CMK (cell line): ENCODE measurements around the gene PIP5KL1.

Source experiments
- DNase-seq: peaks from one replicate; pipeline ENCODE4 v3.0.0-alpha.2; 2010; ENCODE audit warnings: low read depth

Gene PIP5KL1

DNA sequence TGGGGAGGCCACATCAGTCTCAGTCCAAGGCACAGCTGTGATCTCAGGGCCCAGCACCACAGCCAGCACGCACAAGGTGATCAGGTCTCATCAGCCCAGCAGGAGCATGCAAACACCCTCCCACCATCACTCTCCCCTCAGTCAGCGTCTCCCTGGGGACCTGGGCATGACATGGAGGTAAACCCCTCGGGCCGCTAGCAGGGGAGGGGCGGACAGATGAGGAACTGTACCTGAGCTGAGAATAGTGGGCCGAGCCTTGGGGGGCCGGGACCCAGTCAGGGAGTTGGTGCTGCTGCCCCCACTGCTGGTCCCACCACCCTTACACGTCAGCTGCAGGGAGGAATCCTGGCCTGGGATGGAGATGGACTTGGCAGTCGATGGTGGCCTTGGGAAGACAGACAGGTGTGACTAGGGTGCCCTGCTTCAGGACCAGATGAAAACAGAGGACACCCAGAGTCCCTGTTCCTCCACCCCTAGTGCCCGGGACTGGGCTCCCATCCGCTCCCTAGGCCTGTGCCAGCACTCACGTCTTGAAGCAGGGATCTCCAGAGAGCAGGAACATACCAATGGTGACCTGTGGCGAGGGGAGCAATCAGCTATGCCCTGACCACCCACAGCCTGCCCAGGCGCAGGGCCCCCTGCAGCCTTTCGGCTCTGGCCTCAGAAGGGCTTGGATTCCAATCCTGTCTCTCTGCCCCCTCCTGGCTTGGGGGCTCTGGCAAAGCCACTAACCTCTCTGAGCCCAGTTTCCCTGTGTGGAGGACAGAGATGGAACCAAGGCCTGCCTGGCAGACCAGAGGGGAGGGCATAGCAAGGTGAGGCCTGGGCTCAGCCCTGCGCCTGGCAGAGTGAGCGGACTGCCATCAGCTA is 17.5 kb upstream of the PIP5KL1 start:
- DNase-seq, result no peak

DNA sequence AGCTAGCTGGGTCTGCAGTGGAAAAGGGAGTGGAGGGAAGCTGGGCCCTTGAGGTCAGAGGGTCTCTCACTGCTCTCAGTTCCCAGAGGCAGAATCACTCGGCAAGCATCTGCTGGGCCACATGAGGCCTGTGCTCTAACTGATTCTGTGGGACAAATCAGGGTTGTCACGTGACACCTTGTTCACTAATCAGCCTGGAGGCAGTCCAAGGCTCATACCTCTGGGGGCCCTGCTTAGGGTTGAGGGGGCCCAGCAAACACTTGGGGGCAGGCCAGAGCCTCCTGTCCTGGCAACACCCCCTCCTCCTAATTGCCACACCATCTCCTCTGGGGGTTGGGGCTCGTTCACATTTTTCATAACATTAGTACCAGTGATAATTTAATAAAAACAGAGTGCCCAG is 16.2 kb upstream of the PIP5KL1 start:
- DNase-seq, result no peak

DNA sequence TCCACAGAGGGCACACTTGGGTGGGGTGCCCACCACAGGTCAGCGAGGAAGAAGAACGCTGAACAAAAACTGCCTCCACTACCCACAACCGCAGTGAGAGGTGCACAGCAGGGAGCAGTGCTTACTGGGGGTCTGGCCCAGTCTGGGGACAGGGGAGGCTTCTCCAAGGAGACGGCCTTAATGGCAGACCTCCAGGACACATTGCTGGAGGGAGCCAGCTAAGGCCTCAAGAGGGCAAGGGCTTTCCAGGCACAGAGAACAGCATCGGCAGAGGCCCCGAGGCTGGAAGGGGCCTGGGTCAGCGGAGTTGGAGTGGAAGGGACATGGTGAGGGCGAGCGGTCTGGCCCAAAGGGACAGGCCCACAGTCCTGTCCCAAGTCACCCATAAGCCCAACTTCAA is 15.4 kb upstream of the PIP5KL1 start:
- DNase-seq, result no peak

DNA sequence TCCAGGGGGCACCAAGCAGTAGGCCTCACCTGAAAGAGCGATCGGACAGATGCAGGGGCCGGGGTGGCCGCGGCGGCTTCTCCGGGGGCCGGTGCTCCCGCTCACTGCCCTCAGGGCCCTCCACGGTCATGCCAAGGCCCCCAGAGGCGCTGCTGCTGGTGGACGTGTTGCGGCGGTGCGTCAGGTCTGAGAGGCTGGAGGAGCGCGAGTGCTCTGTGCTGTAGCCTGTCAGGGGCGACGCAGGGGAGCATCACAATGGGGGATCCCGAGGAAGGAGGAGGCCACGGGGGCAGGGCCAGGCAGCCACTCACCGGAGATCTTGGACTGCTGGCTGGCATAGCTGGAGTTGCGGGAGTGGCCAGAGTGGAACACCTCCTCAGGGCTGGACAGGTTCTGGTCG is 14.8 kb upstream of the PIP5KL1 start:
- DNase-seq, result no peak

DNA sequence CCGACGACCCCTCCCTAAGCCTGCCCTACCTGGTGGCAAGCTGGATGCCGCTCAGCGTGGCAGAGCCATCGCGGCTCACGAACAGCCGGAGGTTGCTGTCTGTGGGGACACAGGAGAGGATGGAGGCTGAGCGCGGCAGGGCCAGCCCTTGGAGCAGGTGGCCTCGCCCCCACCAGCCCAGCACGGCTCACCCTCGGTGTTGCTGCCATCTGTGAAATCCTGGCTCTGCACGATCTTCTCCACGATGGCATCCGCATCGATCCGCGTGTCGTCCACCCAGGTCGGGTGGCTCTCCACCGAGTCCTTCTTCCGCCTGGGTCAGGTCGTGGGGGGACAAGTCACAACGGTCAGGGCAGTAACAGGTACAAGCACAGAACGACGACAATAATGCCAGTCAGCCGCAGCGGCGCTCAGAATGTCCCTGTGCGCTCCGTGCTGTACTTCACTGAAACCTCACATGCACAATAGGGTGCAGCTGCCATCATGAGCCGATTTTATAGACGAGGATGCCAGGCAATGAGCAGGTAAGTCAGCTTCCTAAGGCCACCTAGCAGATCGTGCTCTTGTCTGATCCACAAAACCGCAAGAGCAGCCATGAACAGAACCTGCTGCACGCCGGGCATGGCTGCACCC is 14.1 kb upstream of the PIP5KL1 start:
- DNase-seq, result no peak

DNA sequence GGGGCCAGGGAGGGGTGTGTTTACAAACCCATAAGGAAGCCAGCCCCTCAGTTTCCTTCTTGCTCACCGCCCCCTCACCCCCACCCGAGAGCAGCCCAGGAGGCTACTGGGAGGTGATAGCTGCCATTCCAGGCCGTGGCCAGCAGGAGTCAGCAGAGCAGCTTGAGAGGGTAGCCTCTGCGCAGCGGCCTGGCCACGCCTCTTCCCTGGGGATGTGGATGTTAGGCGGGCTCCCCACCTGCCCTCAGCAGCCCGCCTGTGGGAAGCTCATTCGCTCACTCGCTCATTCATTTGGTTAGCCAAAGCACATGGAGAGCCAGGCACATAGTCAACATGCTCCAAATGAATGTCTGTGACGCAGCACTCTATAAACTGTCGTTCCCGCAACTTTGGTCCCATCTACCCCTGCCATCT is 13.2 kb upstream of the PIP5KL1 start:
- DNase-seq, result no peak

DNA sequence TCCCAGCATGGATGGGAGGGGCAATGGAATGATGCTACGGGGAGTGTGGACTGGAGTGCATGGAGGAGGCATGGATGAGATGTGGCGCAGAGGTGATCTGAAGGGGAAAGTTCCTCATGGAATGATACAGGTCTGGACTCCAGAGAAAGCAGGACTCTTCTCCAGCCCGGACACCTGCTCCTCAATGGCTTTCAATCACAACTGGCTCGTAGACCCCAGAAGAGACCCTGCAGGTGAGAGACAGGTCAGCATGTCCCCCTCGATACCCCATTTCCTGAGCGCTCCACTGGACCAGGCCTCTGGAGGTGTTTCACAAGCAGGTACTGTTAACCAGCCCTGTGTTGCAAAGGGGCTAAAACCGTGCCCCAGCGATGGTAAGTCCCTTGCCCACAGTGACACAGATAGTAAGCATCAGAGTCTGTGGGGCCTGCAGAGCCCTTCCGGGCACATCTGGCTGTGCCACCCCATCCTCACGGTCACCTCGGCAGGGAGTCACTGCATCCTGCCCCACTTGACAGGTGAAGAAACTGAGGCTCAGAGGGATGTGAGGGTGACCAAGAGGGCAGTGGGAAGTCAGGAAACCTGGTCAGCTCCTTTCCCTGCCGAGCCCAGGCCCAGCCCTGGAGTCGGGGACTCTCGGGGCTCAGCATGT is 12.6 kb upstream of the PIP5KL1 start:
- DNase-seq, result no peak

DNA sequence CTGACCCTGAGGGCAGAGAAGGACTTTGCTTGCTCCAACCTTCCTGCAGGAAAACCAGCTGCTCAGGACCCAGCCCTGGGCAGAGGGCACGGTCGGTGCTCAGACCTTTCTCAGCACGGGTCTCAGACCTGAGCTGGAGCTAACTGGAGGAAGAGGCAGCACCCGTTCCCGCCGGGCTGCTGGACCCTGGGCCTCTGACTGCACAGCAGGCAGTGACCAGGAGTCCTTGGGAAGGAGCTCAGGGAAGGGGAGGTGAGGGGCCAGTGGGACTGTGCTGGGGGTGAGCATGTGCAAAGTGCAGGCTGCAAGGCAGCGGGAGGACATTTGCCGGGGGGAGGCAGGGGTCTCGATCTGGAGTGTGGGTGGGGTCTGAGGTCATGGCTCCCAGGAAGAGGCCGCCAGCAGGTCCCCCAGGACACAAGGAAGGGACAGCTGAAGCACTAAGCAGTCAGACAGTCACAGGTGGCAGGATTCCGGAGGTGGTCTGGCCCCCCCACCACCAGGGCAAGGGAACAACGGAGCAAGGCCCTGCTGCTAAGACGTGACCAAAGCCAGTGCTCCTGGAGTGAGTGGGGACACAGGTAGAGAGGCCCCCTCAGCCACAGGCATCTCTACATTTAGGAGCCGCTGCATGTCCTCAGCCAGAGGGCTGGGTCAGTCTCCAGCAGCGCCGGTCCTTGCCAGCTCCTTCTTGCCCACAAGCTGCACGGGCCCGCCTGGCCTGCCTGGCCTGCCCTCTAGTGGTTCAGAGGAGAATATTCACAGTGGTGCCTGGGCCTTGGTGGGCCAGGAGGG is 11.8 kb upstream of the PIP5KL1 start:
- DNase-seq, result no peak

DNA sequence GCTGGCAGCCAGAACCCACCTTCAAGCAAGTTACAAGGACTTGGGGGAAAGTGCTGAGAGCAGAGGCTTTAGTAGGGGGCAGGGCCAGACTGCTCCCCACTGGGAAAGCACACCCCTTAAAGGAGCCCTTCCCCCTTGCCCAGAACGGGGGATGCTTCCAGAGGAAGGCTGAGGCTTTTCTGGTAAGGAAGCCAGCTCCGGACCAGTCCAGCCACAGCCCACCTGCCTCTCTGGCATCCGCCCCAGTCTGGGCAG is 11.3 kb upstream of the PIP5KL1 start:
- no peak for DNase-seq

DNA sequence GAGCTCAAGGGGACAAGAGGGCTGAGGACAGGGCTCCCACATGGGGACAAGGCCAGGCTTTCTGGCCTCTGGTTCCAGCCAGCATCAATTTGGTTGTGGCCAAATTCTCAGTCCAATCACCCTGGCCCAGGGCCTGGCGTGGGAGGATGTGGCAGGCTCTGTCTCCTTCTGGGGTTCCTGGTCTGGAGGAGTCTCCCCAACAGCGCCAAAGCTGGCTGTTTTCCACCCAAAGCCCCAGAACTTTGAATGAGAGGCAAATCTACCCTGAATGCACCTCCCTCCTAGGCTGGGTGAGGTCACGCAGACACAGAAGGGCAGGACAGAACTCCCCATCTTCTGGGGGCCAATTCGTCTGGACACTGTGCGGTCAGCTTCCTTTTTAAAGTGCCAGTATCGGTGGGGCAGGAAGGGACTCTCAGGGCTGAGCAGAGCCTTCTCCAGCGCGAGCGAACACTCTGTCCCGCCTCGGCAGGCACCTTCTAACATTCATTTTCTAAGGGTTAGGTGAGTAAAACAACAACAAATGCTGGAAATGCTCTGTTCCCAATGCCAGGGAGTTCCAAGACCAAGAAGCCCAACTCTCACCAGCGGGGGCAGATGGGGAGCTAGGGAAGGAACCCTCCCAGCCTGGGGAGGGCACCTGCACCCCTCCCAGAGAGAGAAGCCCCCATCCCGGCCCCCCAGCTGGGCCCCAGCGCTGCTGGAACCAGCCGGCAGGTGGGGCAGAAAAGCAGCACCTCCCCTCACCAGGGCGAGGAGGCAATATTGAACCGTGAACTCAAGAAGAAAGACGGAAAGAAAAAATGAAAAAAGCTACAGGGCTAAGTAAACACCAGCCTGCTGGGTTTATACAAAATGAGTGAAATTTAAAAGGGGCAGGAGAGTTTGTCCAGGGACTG is 10.7 kb upstream of the PIP5KL1 start:
- DNase-seq, result no peak

DNA sequence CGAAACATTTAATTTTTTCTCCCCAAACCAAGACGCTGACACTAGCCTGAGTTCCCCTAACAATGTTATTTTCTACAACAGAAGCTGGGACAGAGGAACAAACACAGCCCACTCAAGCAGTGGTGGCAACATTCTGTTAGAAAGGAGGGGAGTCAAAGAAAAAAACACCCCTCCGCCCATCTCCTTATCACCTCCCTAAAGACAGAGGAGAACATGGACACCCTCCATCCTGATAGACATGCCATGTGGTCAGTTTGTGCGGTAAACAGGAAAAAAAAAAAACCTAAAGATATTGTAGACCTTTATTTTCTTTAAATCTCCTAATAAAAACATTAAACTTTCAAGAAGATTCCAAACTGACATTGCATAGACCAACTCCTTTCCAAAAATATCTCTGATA is 10.0 kb upstream of the PIP5KL1 start:
- no peak for DNase-seq

DNA sequence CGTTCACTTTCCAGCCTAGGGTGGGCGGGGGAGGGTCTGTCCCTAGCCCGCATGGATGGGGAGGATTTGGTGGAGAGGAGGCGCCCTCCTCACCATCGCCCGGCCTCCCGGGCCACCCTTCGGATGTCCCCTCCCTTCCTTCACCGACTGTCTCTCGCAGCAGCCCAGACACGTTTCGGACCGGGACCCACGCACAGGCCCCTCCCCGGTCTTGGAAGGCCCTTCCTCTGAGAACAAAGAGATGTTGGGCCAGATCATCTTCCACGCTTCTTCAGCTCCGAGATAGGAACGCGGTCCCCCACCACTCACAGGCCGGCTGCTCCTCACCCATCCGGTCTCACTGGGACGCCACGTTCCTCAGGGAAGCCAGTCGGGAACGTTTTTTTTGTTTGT is 7.7 kb upstream of the PIP5KL1 start:
- DNase-seq, result no peak

DNA sequence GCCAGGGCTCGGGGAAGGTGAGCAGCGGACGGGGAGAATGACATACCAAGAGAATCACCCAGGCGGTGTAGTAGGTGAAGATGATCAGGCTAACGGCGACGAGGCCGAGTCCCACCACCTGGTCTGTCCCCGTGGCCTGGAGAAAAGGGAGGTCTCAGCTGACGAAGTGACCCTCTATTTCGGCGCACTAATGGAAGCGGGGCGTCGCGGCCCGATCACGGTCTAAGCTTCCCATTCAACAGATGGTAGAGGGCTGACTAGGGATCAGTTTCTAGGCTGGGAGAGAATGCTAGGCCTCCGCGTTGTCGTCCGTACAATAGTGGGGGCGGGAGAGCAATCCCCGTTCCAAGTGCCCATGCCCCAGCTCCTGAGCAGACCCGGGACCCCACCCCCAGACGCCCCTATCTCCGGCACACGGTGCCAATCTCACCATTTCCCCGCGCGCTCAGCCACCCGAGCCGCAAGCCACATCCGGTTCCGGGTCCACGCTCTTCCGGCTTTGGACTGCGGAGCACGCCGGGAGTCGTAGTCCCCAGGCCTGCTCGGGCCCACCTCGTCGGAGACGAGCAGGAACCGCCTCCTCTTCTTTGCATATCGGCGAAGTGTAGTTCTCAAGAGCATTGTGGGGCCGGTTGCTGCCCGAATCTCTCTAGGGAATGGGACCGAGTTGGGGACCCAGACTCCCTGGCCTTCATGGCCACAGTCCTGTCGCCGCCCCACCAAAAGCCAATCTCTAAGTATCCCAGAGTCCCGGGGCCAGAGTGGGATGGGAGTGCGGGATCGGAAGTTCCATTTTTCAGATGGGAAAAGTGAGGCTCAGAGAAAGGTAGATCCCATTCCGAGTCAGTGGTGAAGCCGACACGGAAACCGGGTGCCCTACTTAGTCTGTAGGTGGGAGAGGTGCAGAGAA is 7.1 kb upstream of the PIP5KL1 start, which contains the start of gene DPM2:
Gene DPM2 (minus strand): TSS at position 467 of the 910 bp plus-strand sequence. CDS start 34 bp downstream, at position 433.
- DNase-seq, result peak; percentile 87

DNA sequence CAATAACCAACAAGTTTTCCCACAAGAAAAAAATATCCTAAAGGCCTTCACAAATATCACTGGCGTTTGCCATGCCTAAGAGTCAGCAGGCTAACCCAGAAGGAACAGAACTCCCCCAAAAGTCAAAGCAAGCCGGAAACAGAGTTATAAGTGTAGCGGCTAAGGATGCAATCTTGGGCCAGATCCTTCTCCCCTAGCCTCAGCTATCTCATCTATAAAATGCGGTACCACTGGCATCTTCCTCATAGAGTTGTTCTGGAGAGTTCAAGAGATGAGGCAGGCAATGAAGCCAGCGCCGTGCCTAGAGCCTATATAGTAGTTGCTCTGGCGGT is 6.4 kb upstream of the PIP5KL1 start:
- no peak for DNase-seq

DNA sequence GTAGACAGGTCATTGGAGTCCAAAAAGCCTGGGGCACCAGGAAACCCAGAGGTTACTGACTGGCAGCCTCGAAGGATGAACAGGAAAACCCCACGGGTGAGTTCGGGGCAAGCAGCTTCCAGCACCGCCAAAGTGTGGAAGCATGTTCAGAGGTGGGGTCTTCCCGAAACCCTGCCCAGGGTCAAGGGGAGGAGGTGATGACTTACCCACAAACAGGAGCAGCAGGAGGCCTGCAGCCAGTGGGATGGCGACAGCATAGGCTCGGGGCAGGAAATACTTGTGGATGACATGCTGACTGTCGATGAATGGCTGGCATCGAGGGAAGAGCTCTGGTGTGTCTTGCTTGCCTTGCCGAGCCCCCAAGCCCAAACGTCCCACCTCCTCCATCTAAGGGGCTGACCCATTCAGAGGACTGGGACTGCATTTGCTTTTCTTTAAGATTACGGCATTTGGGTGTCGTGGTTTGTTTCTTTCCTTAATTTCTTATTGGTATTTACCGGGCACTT is 5.8 kb upstream of the PIP5KL1 start:
- no peak for DNase-seq

DNA sequence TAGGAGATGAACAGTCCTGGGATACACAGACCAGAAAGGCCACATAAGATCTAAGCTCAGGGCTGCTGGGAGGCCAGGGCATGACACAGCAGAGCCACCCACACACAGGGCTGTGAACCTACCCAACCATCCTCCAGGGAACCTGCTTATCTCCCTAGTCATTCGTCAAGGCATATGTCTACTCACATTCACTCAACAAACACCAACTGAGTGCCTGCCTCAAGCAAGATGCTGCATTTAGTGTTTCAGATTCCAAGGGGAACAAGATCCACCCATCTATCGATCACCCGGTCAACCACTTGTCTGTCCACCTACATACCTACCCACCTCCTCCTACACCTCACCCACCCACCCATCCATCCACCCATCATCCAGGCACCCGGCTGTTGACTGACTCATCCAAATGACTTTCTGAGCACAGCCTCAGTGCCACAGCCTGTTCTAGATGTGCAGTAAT is 5.2 kb upstream of the PIP5KL1 start:
- no peak for DNase-seq

DNA sequence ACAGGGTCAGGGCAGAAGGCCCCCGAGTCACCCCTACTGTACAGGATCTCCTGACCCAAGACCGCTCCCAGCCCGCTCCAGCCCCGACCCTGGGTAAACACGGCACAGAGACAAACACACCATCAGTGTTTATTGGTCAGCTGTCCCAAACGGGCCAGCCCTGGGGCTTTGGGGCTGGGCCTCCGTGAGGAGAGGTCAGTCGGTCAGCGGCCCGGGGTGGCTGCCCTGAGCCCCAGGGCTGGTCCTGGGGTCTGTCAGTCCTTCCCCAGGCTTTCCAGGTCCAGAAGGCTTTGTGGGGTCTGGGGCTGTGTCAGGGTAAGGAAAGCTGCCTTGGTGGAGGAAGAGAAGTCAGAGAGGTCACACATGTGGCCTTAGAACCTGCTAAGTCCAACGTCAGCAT is 4.4 kb upstream of the PIP5KL1 start:
- DNase-seq, result no peak

DNA sequence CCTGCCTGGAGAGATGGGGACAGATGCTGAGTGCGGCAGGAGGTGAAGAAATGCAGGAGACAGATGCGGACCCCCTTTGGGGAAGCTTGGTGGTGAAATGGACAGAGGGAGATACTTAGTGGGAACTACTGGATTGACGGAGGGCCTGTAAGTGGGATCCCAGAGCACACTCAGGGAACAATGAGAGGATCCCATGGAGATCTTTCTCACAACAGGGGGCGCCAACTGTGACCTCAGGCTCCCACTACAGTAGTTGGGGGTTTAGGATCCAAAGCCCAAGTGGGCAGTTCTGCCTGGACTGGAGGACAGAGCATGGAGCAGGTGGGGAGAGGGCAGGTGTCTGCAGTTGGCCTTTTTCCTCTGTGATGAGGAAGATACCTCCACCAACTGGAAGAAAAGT is 3.7 kb upstream of the PIP5KL1 start:
- DNase-seq, result no peak

DNA sequence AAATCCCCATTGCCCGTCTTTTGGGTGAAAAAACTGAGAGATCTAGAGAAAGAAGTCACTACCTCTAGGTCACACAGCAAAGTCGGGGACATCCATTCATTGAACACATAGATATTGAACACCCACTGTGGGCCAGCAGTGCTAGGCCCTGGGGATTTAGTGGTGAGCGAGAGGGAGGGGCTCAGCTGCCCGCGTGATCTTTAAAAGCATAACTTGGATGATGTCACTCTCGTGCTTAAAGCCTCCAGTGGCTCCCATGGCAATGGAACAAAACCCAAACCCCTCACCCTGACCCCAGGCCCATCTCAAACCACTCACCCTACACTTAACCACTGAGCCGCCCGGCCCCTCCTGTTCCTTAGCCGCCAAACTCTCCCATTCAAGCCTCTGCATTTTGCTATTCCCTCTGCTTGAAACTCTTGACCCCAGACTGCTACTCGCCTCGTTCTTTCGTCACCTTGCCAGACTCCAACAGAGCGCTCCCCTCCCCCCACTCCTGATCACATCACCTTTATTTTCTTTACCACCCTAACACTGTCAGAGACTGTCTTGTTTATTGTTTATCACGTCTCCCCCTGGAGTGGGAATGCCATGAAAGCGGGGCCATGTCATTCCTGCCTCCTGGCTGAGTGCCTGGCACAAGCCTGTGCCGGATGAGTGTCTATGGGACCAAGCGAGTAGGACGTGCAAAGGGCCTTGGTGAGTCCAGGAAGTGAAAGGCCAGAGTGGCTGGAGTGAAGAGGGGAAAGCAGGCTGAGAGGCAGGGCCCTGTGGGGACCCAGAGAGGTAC is 710 bp upstream of the PIP5KL1 start:
- DNase-seq, result no peak

DNA sequence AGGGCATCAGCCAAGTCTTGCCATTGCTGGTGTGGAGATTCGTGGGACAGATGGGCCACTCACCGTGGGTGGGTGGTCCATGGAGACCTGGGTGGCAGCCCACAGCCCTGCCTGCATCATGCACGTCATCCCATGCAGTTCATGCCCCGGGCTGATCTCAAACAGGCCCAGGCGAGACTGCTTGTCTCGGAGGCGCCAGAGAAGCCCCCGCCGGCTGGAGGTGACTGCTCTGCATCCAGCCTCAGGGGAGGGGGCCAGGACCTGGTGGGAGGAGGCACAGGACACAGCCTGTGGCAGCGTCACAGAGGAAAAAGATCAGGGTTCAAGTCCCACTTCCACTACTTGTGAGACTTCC is 975 bp downstream of the PIP5KL1 start:
- DNase-seq, result no peak
